ENCODE results near the gene HIBADH.

- no peak for TF ChIP-seq POLR2A (IDR thresholded peaks at IDR 0.05)
- no peak for TF ChIP-seq CTCF (IDR thresholded peaks at IDR 0.05)
Observed at GRCh38 chr7:27586825-27587224, 75.9 kb downstream of the HIBADH start.

Measured in vagina (tissue), 2 donors.